Peyer's patch (tissue), 4 donors: Measurements from ENCODE around the gene TRMT10C. TPM values are rescaled to one million over a fixed set of nuclear protein-coding genes. Genes with fewer than 3 reads are reported as not detected.
"Not testable (repeated sequence)": the region's sequence is repeated elsewhere in the genome, so short reads cannot be mapped to it uniquely, and the experiment has no call there.

Source experiments
- DNase-seq, 3 donors: peaks; one replicate each; pipeline ENCODE4 v3.0.0-alpha.2; 2017 to 2019
- H3K27ac ChIP-seq, 4 donors: fragments of 200-600 bp; sonication (generic); one replicate each; pipeline ENCODE4 v1.5.1; 2016 to 2019
- H3K27me3 ChIP-seq, 2 donors: fragments of 200-600 bp; sonication (generic); one replicate each; pipeline ENCODE4 v1.5.1; 2019
- H3K36me3 ChIP-seq, 3 donors: fragments of 200-600 bp; sonication (generic); one replicate each; pipeline ENCODE4 v1.5.1; 2016 to 2019
- H3K4me1 ChIP-seq, 4 donors: fragments of 200-600 bp; sonication (generic); one replicate each; pipeline ENCODE4 v1.5.1; 2016 to 2019
- H3K4me3 ChIP-seq, 4 donors: fragments of 200-600 bp; sonication (generic); 1 replicate in 3 of 4; 2 replicates in 1 of 4; pipeline ENCODE4 v1.5.1; 2016 to 2019; ENCODE audit warnings: mild to moderate bottlenecking in 1 of 4
- H3K9me3 ChIP-seq, 4 donors: fragments of 200-600 bp; sonication (generic); one replicate each; pipeline ENCODE4 v1.5.1; 2016 to 2019; ENCODE audit warnings: mild to moderate bottlenecking in 1 of 4
- CTCF ChIP-seq, 6 experiments: fragments of 450-650 bp in 4 of 6; fragments of 200-600 bp in 2 of 6; sonication (generic) in 1 of 6; IDR thresholded peaks; one replicate each; pipeline ENCODE4 v1.5.1; 2017 to 2019; ENCODE audit warnings: antibody characterized with exemption in 6 of 6, mild to moderate bottlenecking in 3 of 6, moderate library complexity in 1 of 6
- POLR2A ChIP-seq, 2 donors: fragments of 450-650 bp; IDR thresholded peaks; one replicate each; pipeline ENCODE4 v1.5.1; 2017; ENCODE audit warnings: antibody characterized with exemption in 2 of 2, mild to moderate bottlenecking in 2 of 2, moderate library complexity in 2 of 2
- total RNA-seq, 4 donors: library from RNA; depleted of rRNA; stranded (reverse); fragments of >200 nt; gene quantifications; one replicate each; pipeline ENCODE4 v1.1.0, GENCODE V29; 2016

TRMT10C gene
- total RNA-seq, 4 donors from 2014 or later, result 8.5 to 28.9 (median 13.1) TPM

DNA sequence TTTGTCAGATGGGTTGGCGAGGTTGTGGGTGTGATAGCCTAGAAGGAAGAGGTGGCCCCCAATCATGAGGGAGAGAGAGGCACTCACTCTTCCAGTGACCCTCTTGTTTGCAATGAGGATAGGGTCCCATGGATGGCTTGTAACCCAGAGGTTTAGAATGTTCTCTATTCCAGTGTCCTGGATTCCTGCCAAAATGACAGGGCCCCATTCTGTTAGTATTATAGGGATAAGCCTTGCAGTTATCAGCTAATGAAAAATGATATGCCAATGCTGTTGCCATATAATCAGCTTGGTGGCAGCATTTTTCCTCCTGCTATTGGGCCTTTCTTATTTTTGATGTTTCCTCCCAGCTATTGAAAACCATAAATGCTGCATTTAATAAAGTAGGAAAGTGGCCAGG lies 25.4 kb upstream of the TRMT10C start:
- Histone ChIP-seq H3K9me3 (no peaks in the 10 kb centered on the region), H3K27me3 (no peaks in the 10 kb centered on the region), H3K27ac (no peak overlapping the region), H3K36me3 (no peaks in the 10 kb centered on the region), H3K4me1 (no peaks in the 10 kb centered on the region), H3K4me3 (no peak overlapping the region)
- TF ChIP-seq CTCF (IDR thresholded peaks at IDR 0.05) (no peak), POLR2A (IDR thresholded peaks at IDR 0.05) (no peak)
- no peak for DNase-seq

DNA sequence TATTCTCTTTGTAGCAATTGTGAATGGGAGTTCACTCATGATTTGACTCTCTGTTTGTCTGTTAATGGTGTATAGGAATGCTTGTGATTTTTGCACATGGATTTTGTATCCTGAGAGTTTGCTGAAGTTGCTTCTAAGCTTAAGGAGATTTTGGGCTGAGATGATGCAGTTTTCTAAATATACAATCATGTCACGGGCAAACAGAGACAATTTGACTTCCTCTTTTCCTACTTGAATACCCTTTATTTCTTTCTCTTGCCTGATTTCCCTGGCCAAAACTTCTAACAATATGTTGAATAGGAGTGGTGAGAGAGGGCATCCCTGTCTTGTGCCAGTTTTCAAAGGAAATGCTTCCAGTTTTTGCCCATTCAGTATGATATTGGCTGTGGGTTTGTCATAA lies 24.7 kb upstream of the TRMT10C start:
- H3K9me3 ChIP-seq, H3K4me1 ChIP-seq, H3K36me3 ChIP-seq, H3K27ac ChIP-seq, H3K27me3 ChIP-seq, DNase-seq, H3K4me3 ChIP-seq: not testable (repeated sequence)

DNA sequence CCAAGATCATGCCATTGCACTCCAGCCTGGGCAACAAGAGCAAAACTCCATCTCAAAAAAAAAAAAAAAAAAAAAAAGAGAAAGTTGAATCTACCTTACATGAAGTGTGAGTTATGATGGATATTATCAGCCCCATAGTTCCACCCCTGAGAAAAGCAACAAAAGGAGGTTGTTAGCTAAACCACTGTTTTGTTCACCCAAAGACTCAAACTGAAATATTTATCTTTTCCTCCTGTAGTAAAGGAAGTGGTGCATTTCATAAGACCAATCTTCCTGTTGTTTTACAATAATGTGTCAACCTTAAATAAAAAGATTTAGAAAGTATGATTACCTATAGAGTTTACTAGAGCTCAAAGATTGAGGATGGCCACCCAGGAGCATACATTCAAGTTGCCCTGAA lies 18.7 kb upstream of the TRMT10C start:
- TF ChIP-seq CTCF (IDR thresholded peaks at IDR 0.05), result no peak
- TF ChIP-seq POLR2A (IDR thresholded peaks at IDR 0.05), result no peak
- no peak overlapping the region for H3K4me3 ChIP-seq
- H3K9me3 ChIP-seq, result no peaks in the 10 kb centered on the region
- H3K36me3 ChIP-seq, result no peaks in the 10 kb centered on the region
- no peak for DNase-seq
- no peaks in the 10 kb centered on the region for H3K27me3 ChIP-seq
- H3K27ac ChIP-seq, result peak overlapping the region in 1 of 4 donors; percentile 32
- no peaks in the 10 kb centered on the region for H3K4me1 ChIP-seq

DNA sequence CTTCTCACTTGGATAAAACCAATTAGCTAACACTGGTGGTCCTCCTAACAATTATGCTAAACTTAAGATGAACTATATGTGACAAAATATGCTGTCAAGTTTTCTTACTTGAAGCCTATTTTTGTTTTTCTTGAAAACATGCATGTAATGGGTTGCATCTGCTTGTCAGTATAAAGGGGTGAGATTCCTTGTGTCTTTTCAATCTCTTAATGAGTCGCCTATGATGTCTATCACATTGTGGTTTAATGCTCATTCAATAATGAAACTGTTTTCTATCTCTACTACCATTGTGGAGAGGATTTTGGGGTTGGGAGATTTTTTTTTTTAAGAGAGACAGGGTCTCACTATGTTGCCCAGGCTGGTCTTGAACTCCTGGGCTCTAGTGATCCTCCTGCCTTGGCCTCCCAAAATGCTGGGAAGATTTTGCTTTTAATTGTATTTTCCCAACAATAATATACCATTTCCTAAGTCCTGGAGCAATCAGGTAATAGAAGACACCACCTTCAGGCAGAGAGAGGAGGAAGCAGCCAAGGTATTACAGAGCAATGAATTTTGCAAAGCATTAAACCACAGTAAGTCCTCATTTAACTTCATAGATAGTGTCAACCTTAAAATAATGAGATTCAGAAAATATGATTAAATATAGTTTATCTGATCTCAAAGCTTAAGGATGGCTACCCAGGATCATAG lies 17.4 kb upstream of the TRMT10C start:
- H3K27ac ChIP-seq, result no peak overlapping the region
- no peak for TF ChIP-seq POLR2A (IDR thresholded peaks at IDR 0.05)
- peak in 2 of 6 experiments; percentile 5 to 14 for TF ChIP-seq CTCF (IDR thresholded peaks at IDR 0.05)
- no peak overlapping the region for H3K4me3 ChIP-seq

GRCh38 chr3:101548527-101549105 lies 13.1 kb upstream of the TRMT10C start:
- TF ChIP-seq CTCF (IDR thresholded peaks at IDR 0.05) (no peak), POLR2A (IDR thresholded peaks at IDR 0.05) (no peak)

More for the DNA sequence above, 17.4 kb upstream of the TRMT10C start:
- no peak for DNase-seq
- no peaks in the 10 kb centered on the region for H3K27me3 ChIP-seq
- H3K36me3 ChIP-seq, result no peaks in the 10 kb centered on the region
- no peaks in the 10 kb centered on the region for H3K9me3 ChIP-seq
- no peaks in the 10 kb centered on the region for H3K4me1 ChIP-seq

GRCh38 chr3:101549473-101549872 lies 12.2 kb upstream of the TRMT10C start:
- H3K27ac ChIP-seq, result no peak overlapping the region
- no peak for DNase-seq
- no peaks in the 10 kb centered on the region for H3K4me1 ChIP-seq
- no peaks in the 10 kb centered on the region for H3K27me3 ChIP-seq
- no peak overlapping the region for H3K4me3 ChIP-seq
- H3K36me3 ChIP-seq, result no peaks in the 10 kb centered on the region
- H3K9me3 ChIP-seq, result no peaks in the 10 kb centered on the region
- no peak for TF ChIP-seq POLR2A (IDR thresholded peaks at IDR 0.05)
- no peak for TF ChIP-seq CTCF (IDR thresholded peaks at IDR 0.05)

More at GRCh38 chr3:101548527-101549105, 13.1 kb upstream of the TRMT10C start:
- Histone ChIP-seq H3K27ac (no peak overlapping the region), H3K36me3 (no peaks in the 10 kb centered on the region), H3K4me3 (no peak overlapping the region), H3K9me3 (no peaks in the 10 kb centered on the region), H3K4me1 (no peaks in the 10 kb centered on the region), H3K27me3 (no peaks in the 10 kb centered on the region)
- no peak for DNase-seq

GRCh38 chr3:101551359-101552081 lies 10.1 kb upstream of the TRMT10C start:
- H3K27me3 ChIP-seq, DNase-seq, H3K9me3 ChIP-seq, H3K4me1 ChIP-seq, H3K4me3 ChIP-seq, H3K27ac ChIP-seq, H3K36me3 ChIP-seq: not testable (repeated sequence)

GRCh38 chr3:101553381-101553780 lies 8.3 kb upstream of the TRMT10C start:
- H3K4me1 ChIP-seq, H3K27ac ChIP-seq, H3K4me3 ChIP-seq, H3K27me3 ChIP-seq, H3K9me3 ChIP-seq, H3K36me3 ChIP-seq, DNase-seq: not testable (repeated sequence)
